SK-N-SH (cell line): Measurements from ENCODE around the gene SLC17A9. TPM values are rescaled to one million over a fixed set of nuclear protein-coding genes. Genes with fewer than 3 reads are reported as not detected.

ENCODE experiments used
- CTCF ChIA-PET: fragments of 300-600, 350-600 bp; formaldehyde crosslinking; extraction: SDS; loops from one replicate; lab custom pipeline; 2021; lab: Yijun Ruan, JAX
- POLR2A ChIA-PET: fragments of 350-600 bp; sonication (Branson Sonifier 250); formaldehyde crosslinking; extraction: SDS; loops from one replicate; lab custom pipeline; 2020; ENCODE audit warnings: antibody characterized with exemption, inconsistent platforms; lab: Yijun Ruan, JAX
- DNase-seq: peaks from one replicate; pipeline ENCODE4 v3.0.0; 2012
- H2AFZ ChIP-seq: fragments of 200-600 bp; sonication (generic); 2 replicates; pipeline ENCODE4 v1.8.1; 2016; ENCODE audit warnings: antibody characterized with exemption, mild to moderate bottlenecking, low read depth
- H3F3A ChIP-seq: fragments of 200-600 bp; sonication (generic); replicated peaks from 2 replicates; pipeline ENCODE3; 2016; ENCODE audit warnings: antibody characterized with exemption, mild to moderate bottlenecking; ENCODE audit not compliant: insufficient read depth
- H3K27ac ChIP-seq, 2 experiments: fragments of 200-500 bp in 1 of 2; fragments of 200-600 bp in 1 of 2; sonication (Bioruptor generic) in 1 of 2; sonication (generic), shearing (Covaris generic) in 1 of 2; 2 replicates each; pipeline versions ENCODE4 v1.5.1 to v1.6.1; 2014 to 2016; ENCODE audit warnings: low read depth in 2 of 2, inconsistent platforms in 1 of 2, low read length in 1 of 2, mild to moderate bottlenecking in 1 of 2, mixed read lengths in 1 of 2
- H3K27me3 ChIP-seq: fragments of 200-600 bp; sonication (generic), shearing (Covaris generic); 2 replicates; pipeline ENCODE4 v1.6.1; 2016; ENCODE audit warnings: mixed run types; ENCODE audit not compliant: insufficient read depth
- H3K36me3 ChIP-seq, 2 experiments: fragments of 200-500 bp in 1 of 2; fragments of 200-600 bp in 1 of 2; sonication (Bioruptor generic) in 1 of 2; sonication (generic) in 1 of 2; replicated peaks in 1 of 2; 2 replicates each; pipeline versions ENCODE3 to v1.5.1; 2014 to 2016; ENCODE audit warnings: low read length in 1 of 2, mild to moderate bottlenecking in 1 of 2; ENCODE audit not compliant: insufficient read depth in 2 of 2, control insufficient read depth in 1 of 2
- H3K4me1 ChIP-seq, 2 experiments: fragments of 200-500 bp in 1 of 2; fragments of 200-600 bp in 1 of 2; sonication (Bioruptor generic) in 1 of 2; sonication (generic), shearing (Covaris generic) in 1 of 2; 2 replicates each; pipeline versions ENCODE4 v1.5.1 to v1.6.1; 2014 to 2016; ENCODE audit warnings: low read depth in 1 of 2, low read length in 1 of 2, mixed run types in 1 of 2; ENCODE audit not compliant: insufficient read depth in 2 of 2, control insufficient read depth in 1 of 2
- H3K4me2 ChIP-seq: fragments of 200-600 bp; sonication (generic), shearing (Covaris generic); 2 replicates; pipeline ENCODE4 v1.6.1; 2017; ENCODE audit warnings: mixed run types
- H3K4me3 ChIP-seq, 2 experiments: fragments of 200-500 bp in 1 of 2; fragments of 200-600 bp in 1 of 2; sonication (Bioruptor generic) in 1 of 2; sonication (generic), shearing (Covaris generic) in 1 of 2; 2 replicates each; pipeline versions ENCODE4 v1.5.1 to v1.8.1; 2014 to 2016; ENCODE audit warnings: low read depth in 2 of 2, inconsistent platforms in 1 of 2, low read length in 1 of 2, mild to moderate bottlenecking in 1 of 2, mixed read lengths in 1 of 2, moderate library complexity in 1 of 2
- H3K79me2 ChIP-seq: fragments of 200-600 bp; sonication (generic); 2 replicates; pipeline ENCODE4 v1.8.1; 2017; ENCODE audit warnings: mild to moderate bottlenecking; ENCODE audit not compliant: insufficient read depth
- H3K9ac ChIP-seq: fragments of 200-600 bp; sonication (generic); 2 replicates; pipeline ENCODE4 v1.6.1; 2017; ENCODE audit warnings: mixed run types
- H3K9me2 ChIP-seq: fragments of 200-600 bp; sonication (generic); 2 replicates; pipeline ENCODE4 v1.6.1; 2017; ENCODE audit warnings: mixed run types
- H3K9me3 ChIP-seq: fragments of 200-600 bp; sonication (generic); 2 replicates; pipeline ENCODE4 v1.6.1; 2017; ENCODE audit warnings: mixed run types, mild to moderate bottlenecking, moderate library complexity
- H4K20me1 ChIP-seq: fragments of 200-600 bp; sonication (generic); 2 replicates; pipeline ENCODE4 v1.6.1; 2017; ENCODE audit warnings: mild to moderate bottlenecking, mixed run types; ENCODE audit not compliant: insufficient read depth
- ELF1 ChIP-seq: IDR thresholded peaks from 2 replicates; pipeline ENCODE4 v1.4.0; 2012
- EP300 ChIP-seq, 2 experiments: IDR thresholded peaks; 2 replicates each; pipeline versions ENCODE4 v1.4.0 to v1.6.1; 2012; ENCODE audit warnings: borderline replicate concordance in 1 of 2, low read depth in 1 of 2, low read length in 1 of 2
- EZH2phosphoT487 ChIP-seq: fragments of 200-600 bp; sonication (generic); IDR thresholded peaks from 2 replicates; pipeline ENCODE4 v1.6.1; 2017; ENCODE audit warnings: low read depth, mixed run types, mild to moderate bottlenecking, antibody characterized with exemption, moderate library complexity, borderline replicate concordance
- FOSL2 ChIP-seq: IDR thresholded peaks from 2 replicates; pipeline ENCODE4 v1.4.0; 2012; ENCODE audit warnings: low read depth, mild to moderate bottlenecking, moderate library complexity, borderline replicate concordance
- GATA2 ChIP-seq: sonication (generic); formaldehyde crosslinking; IDR thresholded peaks from 2 replicates; pipeline ENCODE4 v1.5.0; 2020; ENCODE audit warnings: mild to moderate bottlenecking, missing genetic modification reagents
- MXI1 ChIP-seq: IDR thresholded peaks from 2 replicates; pipeline ENCODE4 v1.6.1; 2012; ENCODE audit warnings: mild to moderate bottlenecking, low read depth, low read length, improper control_type of control experiment
- NFIC ChIP-seq: IDR thresholded peaks from 2 replicates; pipeline ENCODE4 v1.4.0; 2012; ENCODE audit warnings: borderline replicate concordance
- NRF1 ChIP-seq: IDR thresholded peaks from 2 replicates; pipeline ENCODE4 v1.6.1; 2012; ENCODE audit warnings: low read depth, mild to moderate bottlenecking, low read length
- RCOR1 ChIP-seq: fragments of 150-350 bp; IDR thresholded peaks from 2 replicates; pipeline ENCODE4 v1.6.1; 2017; ENCODE audit warnings: antibody characterized with exemption, low read length
- SMC3 ChIP-seq: IDR thresholded peaks from 2 replicates; pipeline ENCODE4 v1.6.1; 2012; ENCODE audit warnings: low read depth, low read length, improper control_type of control experiment
- TAF1 ChIP-seq: IDR thresholded peaks from 2 replicates; pipeline ENCODE4 v1.6.1; 2012; ENCODE audit warnings: low read depth, mild to moderate bottlenecking, low read length, moderate library complexity, borderline replicate concordance
- USF1 ChIP-seq: IDR thresholded peaks from 2 replicates; pipeline ENCODE4 v1.4.0; 2012; ENCODE audit warnings: low read depth, borderline replicate concordance
- USF2 ChIP-seq: fragments of 150-350 bp; IDR thresholded peaks from 2 replicates; pipeline ENCODE4 v1.6.1; 2017; ENCODE audit warnings: antibody characterized with exemption, low read length, low read depth, borderline replicate concordance
- YY1 ChIP-seq: IDR thresholded peaks from 2 replicates; pipeline ENCODE4 v1.4.0; 2012; ENCODE audit warnings: low read depth, mild to moderate bottlenecking
- ZBTB33 ChIP-seq: IDR thresholded peaks from 2 replicates; pipeline ENCODE4 v1.4.0; 2012; ENCODE audit warnings: low read depth, borderline replicate concordance
- WGBS: methylation state at CpG from one replicate; pipeline ENCODE4 v1.1.6; 2017; ENCODE audit warnings: low lambda C conversion rate; 5-methylcytosine and 5-hydroxymethylcytosine counted together
- polyA plus RNA-seq, 3 experiments: library from polyadenylated mRNA; depleted of rRNA; stranded (reverse); fragments of >200 nt; gene quantifications; 2 replicates each; pipeline ENCODE4 v1.2.3, GENCODE V29; 2012

The SLC17A9 gene
- polyA plus RNA-seq, 1 of the 3 experiments (the other 2 are of a cell fraction) = not detected

GRCh38 chr20:63004607-63005364 lies 52.3 kb downstream of the SLC17A9 start:
- H3K79me2 ChIP-seq = no peaks in the 10 kb centered on the region
- no peak overlapping the region for H3K4me3 ChIP-seq
- DNase-seq = no peak
- no peaks in the 10 kb centered on the region for H3K4me1 ChIP-seq
- H3K9ac ChIP-seq = no peak overlapping the region
- no peaks in the 10 kb centered on the region for H3K9me3 ChIP-seq
- no peak for TF ChIP-seq USF1
- 0 out of 2 replicates have a peak, but pooled peaks have one; percentile 26 for TF ChIP-seq EZH2phosphoT487
- ChIA-PET CTCF (interaction anchor here (0.5 to 1.4 kb wide), 4 partner anchors 10 to 129 kb away, joined by 3 to 5 read pairs (median 4); no protein-coding TSS in a partner anchor), POLR2A (no interaction called here)
- H3K36me3 ChIP-seq = no peaks in the 10 kb centered on the region
- H2AFZ ChIP-seq = no peak overlapping the region
- WGBS = 9% methylated on average over 29 of the region's 53 CpGs
- H3K27me3 ChIP-seq = peaks cover 96% of the 10 kb centered on the region
- H3K4me2 ChIP-seq = no peak overlapping the region
- no peak overlapping the region for H3K27ac ChIP-seq
- no peaks in the 10 kb centered on the region for H3F3A ChIP-seq
- H3K9me2 ChIP-seq = no peaks in the 10 kb centered on the region
- no peaks in the 10 kb centered on the region for H4K20me1 ChIP-seq

- Histone ChIP-seq H3K79me2 (no peaks in the 10 kb centered on the region), H3K27me3 (peaks cover 96% of the 10 kb centered on the region), H3K9me2 (no peaks in the 10 kb centered on the region), H2AFZ (no peak overlapping the region), H4K20me1 (no peaks in the 10 kb centered on the region), H3K36me3 (no peaks in the 10 kb centered on the region)
- WGBS = 0% methylated on average over 12 of the region's 43 CpGs
- CTCF ChIA-PET = interaction anchor here (0.5 kb wide), 1 partner anchor 114 kb away, joined by 3 read pairs; no protein-coding TSS in a partner anchor
- TF ChIP-seq FOSL2 (no peak), ELF1 (no peak), EP300 (IDR thresholded peaks at IDR 0.05; ENCODE audit: borderline replicate concordance in 1 of 2, low read depth in 1 of 2, low read length in 1 of 2) (no peak)
- TF ChIP-seq, all 33 proteins: peak for 0
- Histone ChIP-seq H3K27ac (no peak overlapping the region), H3K4me3 (no peak overlapping the region), H3K4me1 (peaks cover 0 to 2% of the 10 kb centered on the region in 2 experiments; a peak in 1 of 4 replicates), H3F3A (no peaks in the 10 kb centered on the region), H3K9ac (no peak overlapping the region), H3K4me2 (no peak overlapping the region), H3K9me3 (no peaks in the 10 kb centered on the region)
- no peak for DNase-seq
- POLR2A ChIA-PET = no interaction called here
These were observed 52.9 kb downstream of the SLC17A9 start for GRCh38 chr20:63005365-63005861.

- Histone ChIP-seq H3K4me3 (no peak overlapping the region), H3K4me2 (no peak overlapping the region), H3K4me1 (peaks cover 0 to 3% of the 10 kb centered on the region in 2 experiments; a peak in 1 of 4 replicates), H3K9ac (no peak overlapping the region), H3K36me3 (no peaks in the 10 kb centered on the region), H3K79me2 (no peaks in the 10 kb centered on the region), H3F3A (peaks cover under 1% of the 10 kb centered on the region), H4K20me1 (no peaks in the 10 kb centered on the region), H3K27ac (no peak overlapping the region), H3K9me3 (no peaks in the 10 kb centered on the region), H2AFZ (no peak overlapping the region), H3K27me3 (peaks cover 95% of the 10 kb centered on the region), H3K9me2 (no peaks in the 10 kb centered on the region)
- WGBS = no CpG with 5 or more reads among the region's 90 CpGs
- CTCF ChIA-PET = interaction anchor here (0.6 to 1.0 kb wide), 2 partner anchors 24 to 183 kb away, joined by 3 to 4 read pairs; no protein-coding TSS in a partner anchor
- POLR2A ChIA-PET = no interaction called here
- DNase-seq = no peak
- no peak for TF ChIP-seq YY1
- no peak for TF ChIP-seq MXI1
- TF ChIP-seq SMC3 = no peak
- no peak for TF ChIP-seq ZBTB33
- no peak for TF ChIP-seq RCOR1
- no peak for TF ChIP-seq NFIC
- no peak for TF ChIP-seq GATA2 (CRISPR knock-in tag)
- no peak for TF ChIP-seq NRF1
- no peak for TF ChIP-seq USF2
- TF ChIP-seq TAF1 = no peak
These were observed 53.5 kb downstream of the SLC17A9 start for GRCh38 chr20:63005862-63006539.
